Dermis microvascular lymphatic vessel endothelial cell (primary cell): ENCODE measurements around the gene DRAXIN. TPM values are rescaled to one million over a fixed set of nuclear protein-coding genes. Genes with fewer than 3 reads are reported as not detected.

Experiments used
- DNase-seq, 2 donors: peaks; one replicate each; pipeline versions ENCODE4 v3.0.0 to v3.0.0-alpha.2; 2010; ENCODE audit warnings: low read depth in 2 of 2
- total RNA-seq: library from RNA; depleted of rRNA; stranded (reverse); fragments of >200 nt; gene quantifications from 2 replicates; pipeline ENCODE4 v1.2.1, GENCODE V29; 2014

The DRAXIN gene
- total RNA-seq, 1 donor from 2014 or later: 0.64 TPM

GRCh38 chr1:11688506-11688905, 3.0 kb upstream of the DRAXIN start:
- no peak for DNase-seq

GRCh38 chr1:11690397-11691301, 861 bp upstream of the DRAXIN start:
- no peak for DNase-seq

- DNase-seq: no peak
Measured at GRCh38 chr1:11691928-11692711, 610 bp downstream of the DRAXIN start.

- DNase-seq: peak in 1 of 2 donors; percentile 85
Measured at GRCh38 chr1:11693024-11693590, 1.6 kb downstream of the DRAXIN start.

GRCh38 chr1:11693917-11694316, 2.4 kb downstream of the DRAXIN start:
- DNase-seq: no peak

GRCh38 chr1:11695861-11696260, 4.4 kb downstream of the DRAXIN start:
- no peak for DNase-seq

GRCh38 chr1:11697188-11697892, 5.8 kb downstream of the DRAXIN start:
- no peak for DNase-seq

GRCh38 chr1:11697893-11698210, 6.3 kb downstream of the DRAXIN start:
- no peak for DNase-seq

- no peak for DNase-seq
Measured at GRCh38 chr1:11700601-11701467, 9.3 kb downstream of the DRAXIN start.

- no peak for DNase-seq
Measured at GRCh38 chr1:11701551-11701961, 10.0 kb downstream of the DRAXIN start.

- DNase-seq: no peak
Measured at GRCh38 chr1:11701981-11702803, 10.7 kb downstream of the DRAXIN start.

GRCh38 chr1:11703357-11704193, 12.1 kb downstream of the DRAXIN start:
- DNase-seq: no peak

GRCh38 chr1:11704194-11704529, 12.7 kb downstream of the DRAXIN start:
- no peak for DNase-seq

- no peak for DNase-seq
Measured at GRCh38 chr1:11704691-11705475, 13.4 kb downstream of the DRAXIN start.

- no peak for DNase-seq
Measured at GRCh38 chr1:11705596-11705995, 14.1 kb downstream of the DRAXIN start.

- no peak for DNase-seq
Measured at GRCh38 chr1:11706292-11706691, 14.8 kb downstream of the DRAXIN start.

GRCh38 chr1:11707621-11708276, 16.2 kb downstream of the DRAXIN start:
- DNase-seq: no peak
